Mesenchymal stem cell (in vitro differentiated cells and primary cell): ENCODE data around the gene KCNN3.

ENCODE experiments used
- DNase-seq: peaks from one replicate; pipeline ENCODE4 v3.0.0-alpha.2; 2013
- H2AFZ ChIP-seq: one replicate; pipeline ENCODE4 v1.6.1; 2013; ENCODE audit warnings: low read depth, mild to moderate bottlenecking, control low read depth, inconsistent platforms, low read length, moderate library complexity
- H2AK5ac ChIP-seq: 2 replicates; pipeline ENCODE4 v1.6.1; 2013; ENCODE audit warnings: low read length, moderate library complexity, mild to moderate bottlenecking, inconsistent platforms; ENCODE audit not compliant: severe bottlenecking
- H2BK120ac ChIP-seq: one replicate; pipeline ENCODE4 v1.6.1; 2013; ENCODE audit warnings: low read depth, mild to moderate bottlenecking, inconsistent platforms, low read length, moderate library complexity
- H2BK12ac ChIP-seq, 2 experiments: one replicate each; pipeline ENCODE4 v1.6.1; 2013; ENCODE audit warnings: inconsistent platforms in 2 of 2, low read length in 2 of 2, mild to moderate bottlenecking in 2 of 2, moderate library complexity in 2 of 2, control low read depth in 1 of 2
- H2BK15ac ChIP-seq: one replicate; pipeline ENCODE4 v1.6.1; 2013; ENCODE audit warnings: mild to moderate bottlenecking, low read depth, inconsistent platforms; ENCODE audit not compliant: poor library complexity, severe bottlenecking
- H2BK5ac ChIP-seq: 2 replicates; pipeline ENCODE4 v1.6.1; 2013; ENCODE audit warnings: low read depth, mild to moderate bottlenecking, low read length, control low read depth, inconsistent platforms; ENCODE audit not compliant: poor library complexity, severe bottlenecking
- H3K14ac ChIP-seq, 2 experiments: one replicate each; pipeline ENCODE4 v1.6.1; 2013; ENCODE audit warnings: inconsistent platforms in 2 of 2, low read length in 2 of 2, control low read depth in 1 of 2, mild to moderate bottlenecking in 1 of 2, moderate library complexity in 1 of 2
- H3K18ac ChIP-seq, 2 experiments: one replicate each; pipeline ENCODE4 v1.6.1; 2013; ENCODE audit warnings: inconsistent platforms in 2 of 2, low read length in 2 of 2, control low read depth in 1 of 2, low read depth in 1 of 2, mild to moderate bottlenecking in 1 of 2
- H3K23ac ChIP-seq, 2 experiments: one replicate each; pipeline ENCODE4 v1.6.1; 2013; ENCODE audit warnings: inconsistent platforms in 2 of 2, low read length in 2 of 2, mild to moderate bottlenecking in 2 of 2, moderate library complexity in 2 of 2, control low read depth in 1 of 2
- H3K27ac ChIP-seq: 2 replicates; pipeline ENCODE4 v1.5.1; 2013; ENCODE audit warnings: mild to moderate bottlenecking, moderate library complexity, low read length, control low read depth, inconsistent platforms; ENCODE audit not compliant: poor library complexity, severe bottlenecking
- H3K27me3 ChIP-seq, 2 experiments: 2 replicates each; pipeline versions ENCODE4 v1.6.1 to v1.7.0; 2013; ENCODE audit warnings: low read length in 2 of 2, mild to moderate bottlenecking in 2 of 2, moderate library complexity in 2 of 2, control low read depth in 1 of 2, inconsistent platforms in 1 of 2; ENCODE audit not compliant: control insufficient read depth in 1 of 2, insufficient read depth in 1 of 2
- H3K36me3 ChIP-seq, 2 experiments: 2 replicates each; pipeline versions ENCODE4 v1.6.1 to v1.7.0; 2013; ENCODE audit warnings: low read length in 2 of 2, control low read depth in 1 of 2, inconsistent platforms in 1 of 2, low read depth in 1 of 2, mild to moderate bottlenecking in 1 of 2; ENCODE audit not compliant: insufficient read depth in 2 of 2, control insufficient read depth in 1 of 2
- H3K4ac ChIP-seq, 2 experiments: one replicate each; pipeline ENCODE4 v1.6.1; 2013; ENCODE audit warnings: inconsistent platforms in 2 of 2, low read length in 2 of 2, mild to moderate bottlenecking in 2 of 2, moderate library complexity in 2 of 2, control low read depth in 1 of 2, low read depth in 1 of 2
- H3K4me1 ChIP-seq: 2 replicates; pipeline ENCODE4 v1.6.1; 2013; ENCODE audit warnings: low read depth, low read length, control low read depth; ENCODE audit not compliant: control insufficient read depth, insufficient read depth
- H3K4me2 ChIP-seq: 2 replicates; pipeline ENCODE4 v1.6.1; 2013; ENCODE audit warnings: low read length, mild to moderate bottlenecking, inconsistent platforms; ENCODE audit not compliant: poor library complexity, severe bottlenecking
- H3K4me3 ChIP-seq, 2 experiments: 2 replicates each; pipeline versions ENCODE4 v1.5.1 to v1.7.0; 2013; ENCODE audit warnings: low read length in 2 of 2, mild to moderate bottlenecking in 2 of 2, control low read depth in 1 of 2, low read depth in 1 of 2; ENCODE audit not compliant: insufficient read depth in 1 of 2
- H3K79me1 ChIP-seq: replicated peaks from 2 replicates; pipeline ENCODE4 v1.6.1; 2013; ENCODE audit warnings: mild to moderate bottlenecking, control low read depth, low read length, inconsistent platforms; ENCODE audit not compliant: poor library complexity, severe bottlenecking
- H3K9ac ChIP-seq: 2 replicates; pipeline ENCODE4 v1.7.0; 2013; ENCODE audit warnings: mild to moderate bottlenecking, low read length, moderate library complexity
- H3K9me3 ChIP-seq: 2 replicates; pipeline ENCODE4 v1.7.0; 2013; ENCODE audit warnings: mild to moderate bottlenecking, low read length; ENCODE audit not compliant: control insufficient read depth
- H4K8ac ChIP-seq: one replicate; pipeline ENCODE4 v1.6.1; 2013; ENCODE audit warnings: inconsistent platforms, mild to moderate bottlenecking, low read length, moderate library complexity
- H4K91ac ChIP-seq: one replicate; pipeline ENCODE4 v1.6.1; 2013; ENCODE audit warnings: mild to moderate bottlenecking, low read length, inconsistent platforms
- WGBS: methylation state at CpG from one replicate; pipeline ENCODE4 v1.1.7; 2013; ENCODE audit warnings: mixed read lengths; 5-methylcytosine and 5-hydroxymethylcytosine counted together

KCNN3 gene

GRCh38 chr1:154792899-154793298 lies 77.2 kb downstream of the KCNN3 start:
- Histone ChIP-seq H4K91ac (no peak overlapping the region), H3K27ac (no peak overlapping the region), H4K8ac (no peak overlapping the region), H3K9me3 (no peaks in the 10 kb centered on the region), H3K27me3 (peaks cover 76 to 90% of the 10 kb centered on the region in 2 experiments), H2BK120ac (no peak overlapping the region), H3K79me1 (no peaks in the 10 kb centered on the region), H3K4me2 (no peak overlapping the region), H2BK15ac (no peak overlapping the region), H2BK12ac (no peak overlapping the region), H2AK5ac (no peak overlapping the region), H3K4me1 (peaks cover 2% of the 10 kb centered on the region), H3K4ac (no peak overlapping the region), H2AFZ (no peak overlapping the region), H3K4me3 (no peak overlapping the region), H3K36me3 (no peaks in the 10 kb centered on the region), H3K9ac (no peak overlapping the region), H3K14ac (no peak overlapping the region), H2BK5ac (no peak overlapping the region), H3K23ac (no peak overlapping the region), H3K18ac (no peak overlapping the region)
- no peak for DNase-seq
- WGBS: 71% methylated on average over 3 of the region's 3 CpGs

GRCh38 chr1:154791292-154792166 lies 78.6 kb downstream of the KCNN3 start:
- H4K8ac ChIP-seq: no peak overlapping the region
- H3K14ac ChIP-seq: no peak overlapping the region
- no peak overlapping the region for H2BK120ac ChIP-seq
- H3K36me3 ChIP-seq: no peaks in the 10 kb centered on the region
- no peak overlapping the region for H3K4me2 ChIP-seq
- H4K91ac ChIP-seq: no peak overlapping the region
- H3K23ac ChIP-seq: no peak overlapping the region
- no peaks in the 10 kb centered on the region for H3K79me1 ChIP-seq
- no peak overlapping the region for H2AK5ac ChIP-seq
- H3K4ac ChIP-seq: no peak overlapping the region
- no peak overlapping the region for H3K9ac ChIP-seq
- WGBS: 66% methylated on average over 10 of the region's 13 CpGs
- DNase-seq: no peak
- H2AFZ ChIP-seq: no peak overlapping the region
- no peak overlapping the region for H2BK15ac ChIP-seq
- no peak overlapping the region for H2BK5ac ChIP-seq
- no peak overlapping the region for H3K4me3 ChIP-seq
- peaks cover 70 to 81% of the 10 kb centered on the region in 2 experiments for H3K27me3 ChIP-seq
- peaks cover 2% of the 10 kb centered on the region for H3K4me1 ChIP-seq
- no peaks in the 10 kb centered on the region for H3K9me3 ChIP-seq
- H3K18ac ChIP-seq: no peak overlapping the region
- H2BK12ac ChIP-seq: no peak overlapping the region
- H3K27ac ChIP-seq: no peak overlapping the region

GRCh38 chr1:154788886-154789285 lies 81.2 kb downstream of the KCNN3 start:
- Histone ChIP-seq H3K4me1 (peaks cover 2% of the 10 kb centered on the region), H3K36me3 (no peaks in the 10 kb centered on the region), H3K4ac (no peak overlapping the region), H3K14ac (no peak overlapping the region), H2AK5ac (no peak overlapping the region), H2BK15ac (no peak overlapping the region), H3K27ac (no peak overlapping the region), H3K27me3 (peaks cover 58 to 66% of the 10 kb centered on the region in 2 experiments), H2AFZ (no peak overlapping the region), H2BK12ac (no peak overlapping the region), H4K91ac (no peak overlapping the region), H4K8ac (no peak overlapping the region), H3K79me1 (no peaks in the 10 kb centered on the region), H2BK5ac (no peak overlapping the region), H3K9ac (no peak overlapping the region), H3K18ac (no peak overlapping the region), H3K4me2 (no peak overlapping the region), H3K9me3 (no peaks in the 10 kb centered on the region), H2BK120ac (no peak overlapping the region), H3K4me3 (no peak overlapping the region), H3K23ac (no peak overlapping the region)
- DNase-seq: no peak
- 84% methylated on average over 10 of the region's 10 CpGs for WGBS

- H3K27me3 ChIP-seq: peaks cover 61 to 66% of the 10 kb centered on the region in 2 experiments
- H4K91ac ChIP-seq: no peak overlapping the region
- no peaks in the 10 kb centered on the region for H3K79me1 ChIP-seq
- no peak overlapping the region for H2AK5ac ChIP-seq
- no peak overlapping the region for H3K18ac ChIP-seq
- 87% methylated on average over 10 of the region's 12 CpGs for WGBS
- H3K14ac ChIP-seq: no peak overlapping the region
- H2BK5ac ChIP-seq: no peak overlapping the region
- no peaks in the 10 kb centered on the region for H3K36me3 ChIP-seq
- H3K4me1 ChIP-seq: peaks cover 2% of the 10 kb centered on the region
- no peak overlapping the region for H3K4me3 ChIP-seq
- no peak overlapping the region for H3K9ac ChIP-seq
- no peak overlapping the region for H3K4me2 ChIP-seq
- H3K23ac ChIP-seq: no peak overlapping the region
- DNase-seq: no peak
- no peak overlapping the region for H3K4ac ChIP-seq
- H2BK120ac ChIP-seq: no peak overlapping the region
- no peaks in the 10 kb centered on the region for H3K9me3 ChIP-seq
- H2AFZ ChIP-seq: no peak overlapping the region
- no peak overlapping the region for H2BK12ac ChIP-seq
- no peak overlapping the region for H2BK15ac ChIP-seq
- H4K8ac ChIP-seq: no peak overlapping the region
- no peak overlapping the region for H3K27ac ChIP-seq
Measured at GRCh38 chr1:154788110-154788870, 81.8 kb downstream of the KCNN3 start.
